Measurements from ENCODE around the gene RAD54L.
"Not testable (repeated sequence)": the region's sequence is repeated elsewhere in the genome, so short reads cannot be mapped to it uniquely, and the experiment has no call there.

Gene RAD54L

GRCh38 chr1:46242918-46243317 lies 4.6 kb upstream of the RAD54L start:
- DNase-seq: no peak

- DNase-seq: not testable (repeated sequence)
Measured at GRCh38 chr1:46243831-46244230, 3.7 kb upstream of the RAD54L start.

- peak; percentile 36 to 63 for DNase-seq
Measured at GRCh38 chr1:46244656-46245371, 2.7 kb upstream of the RAD54L start.

- DNase-seq: not testable (repeated sequence)
Measured at GRCh38 chr1:46246136-46246535, 1.4 kb upstream of the RAD54L start.

- peak; percentile 98 to 100 for DNase-seq
Measured at GRCh38 chr1:46246548-46247435, 771 bp upstream of the RAD54L start.

- DNase-seq: peak; percentile 54 to 72
Measured at GRCh38 chr1:46248122-46248920, 758 bp downstream of the RAD54L start.

GRCh38 chr1:46254668-46255067 lies 7.1 kb downstream of the RAD54L start:
- no peak for DNase-seq

GRCh38 chr1:46256523-46256922 lies 9.0 kb downstream of the RAD54L start:
- DNase-seq: no peak

GRCh38 chr1:46262508-46262907 lies 14.9 kb downstream of the RAD54L start:
- no peak for DNase-seq

- no peak for DNase-seq
Measured at GRCh38 chr1:46263146-46263545, 15.6 kb downstream of the RAD54L start.

- no peak for DNase-seq
Measured at GRCh38 chr1:46268578-46268977, 21.0 kb downstream of the RAD54L start.

- DNase-seq: no peak
Measured at GRCh38 chr1:46274225-46275029, 26.9 kb downstream of the RAD54L start.

GRCh38 chr1:46275030-46275337 lies 27.4 kb downstream of the RAD54L start:
- no peak for DNase-seq

GRCh38 chr1:46277658-46278373 lies 30.3 kb downstream of the RAD54L start:
- DNase-seq: no peak

GRCh38 chr1:46278807-46279206 lies 31.2 kb downstream of the RAD54L start:
- no peak for DNase-seq

GRCh38 chr1:46280092-46280491 lies 32.5 kb downstream of the RAD54L start:
- DNase-seq: no peak

- no peak for DNase-seq
Measured at GRCh38 chr1:46281021-46281420, 33.5 kb downstream of the RAD54L start.

- DNase-seq: no peak
Measured at GRCh38 chr1:46284058-46284457, 36.5 kb downstream of the RAD54L start.

GRCh38 chr1:46284597-46285564 lies 37.3 kb downstream of the RAD54L start:
- peak; percentile 74 to 88 for DNase-seq

GRCh38 chr1:46285730-46286477 lies 38.3 kb downstream of the RAD54L start:
- peak; percentile 18 to 48 for DNase-seq
